NCI-H2196 treated with DMSO at 0.1 percent for 48 hours (cell line): ENCODE data around the gene FAM120C.

ENCODE experiments used
- DNase-seq: peaks from one replicate; lab custom pipeline; 2025; ENCODE audit not compliant: unreplicated experiment; lab: John Stamatoyannopoulos, UW

Gene FAM120C

DNA sequence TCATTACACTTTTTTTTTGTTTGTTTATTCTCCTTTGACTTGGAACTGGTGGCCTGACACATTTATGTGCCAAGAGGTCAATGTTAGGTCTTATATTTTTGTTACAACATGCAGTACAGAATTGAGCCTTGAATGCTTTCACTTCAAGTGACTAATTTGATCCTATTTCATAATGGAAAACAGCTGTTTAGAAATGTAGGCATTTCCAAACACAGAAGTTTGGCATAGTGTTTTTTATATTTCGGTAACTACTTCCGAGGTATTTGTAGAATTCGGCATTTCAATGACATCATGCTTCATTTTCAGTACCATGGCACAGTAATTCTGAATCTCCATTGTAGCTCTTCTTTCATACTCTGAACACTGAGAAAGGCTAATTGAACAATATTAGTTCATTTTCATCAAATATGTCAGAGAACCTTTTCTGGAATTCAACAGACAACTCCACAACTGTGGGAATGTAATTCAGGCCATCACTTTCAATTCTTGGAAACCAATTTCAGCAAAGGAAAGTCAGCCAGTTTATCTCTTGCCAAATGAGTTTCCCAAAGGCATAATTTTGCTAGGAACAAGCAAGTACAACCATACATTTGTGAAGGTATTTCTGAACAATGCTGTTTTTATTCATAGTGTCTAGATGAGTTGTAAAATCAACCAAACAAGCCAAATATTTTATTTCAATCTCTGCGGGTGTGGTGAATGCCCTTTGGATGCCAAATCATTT is 11.4 kb downstream of the FAM120C start:
- no peak for DNase-seq

DNA sequence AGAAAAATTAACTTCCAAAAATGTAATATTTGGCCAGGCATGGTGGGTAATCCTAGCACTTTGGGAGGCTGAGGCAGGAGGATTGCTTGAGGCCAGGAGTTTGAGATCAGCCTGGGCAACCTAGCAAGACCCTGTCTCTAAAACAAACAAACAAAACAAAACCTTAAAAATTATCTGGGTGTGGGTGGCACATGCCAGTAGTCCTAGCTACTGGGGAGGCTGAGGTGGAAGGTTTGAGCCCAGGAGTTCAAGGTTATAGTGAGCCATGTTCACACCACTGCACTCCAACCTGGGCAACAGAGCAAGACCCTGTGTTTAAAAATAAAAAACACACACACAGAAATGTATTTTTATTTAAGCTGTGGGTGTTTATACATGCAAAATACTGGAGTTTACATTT is 12.0 kb downstream of the FAM120C start:
- no peak for DNase-seq

DNA sequence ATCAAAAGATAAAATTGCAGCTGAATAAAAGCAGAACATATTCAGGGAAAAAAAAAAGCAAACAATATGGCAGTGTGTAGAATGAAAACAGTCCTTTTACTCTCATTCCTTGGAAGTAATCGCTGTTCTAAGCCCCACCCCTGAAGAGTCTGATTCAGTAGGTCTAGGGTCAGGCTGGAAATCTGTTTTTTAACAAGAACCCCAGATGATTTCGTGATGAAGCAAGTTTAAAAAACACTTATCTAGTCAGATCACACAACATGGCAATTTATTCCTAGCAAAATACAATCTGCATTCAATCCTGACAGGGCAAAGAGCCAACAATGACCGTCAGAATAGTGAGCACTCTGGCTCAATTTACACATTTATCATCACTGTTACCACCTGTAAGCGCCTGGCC is 16.1 kb downstream of the FAM120C start:
- DNase-seq: no peak

DNA sequence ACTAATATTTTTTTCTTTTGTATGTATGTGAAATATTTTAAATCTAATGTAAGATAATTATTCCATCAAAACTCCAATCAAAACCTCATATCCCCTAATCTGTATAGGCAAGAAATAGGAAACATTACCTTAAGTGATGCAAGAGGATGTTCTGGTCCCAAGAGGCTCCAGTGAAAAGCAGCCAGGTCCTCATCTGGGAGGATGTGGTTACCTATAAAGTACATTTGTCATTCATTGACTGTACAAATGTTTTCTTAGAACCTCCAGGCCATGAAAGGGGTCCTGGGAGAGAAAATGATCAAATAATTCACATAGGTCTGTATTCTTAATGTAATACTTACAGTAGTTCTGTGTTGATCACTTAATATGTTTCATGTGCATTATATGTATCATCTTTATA is 25.5 kb downstream of the FAM120C start:
- DNase-seq: no peak

DNA sequence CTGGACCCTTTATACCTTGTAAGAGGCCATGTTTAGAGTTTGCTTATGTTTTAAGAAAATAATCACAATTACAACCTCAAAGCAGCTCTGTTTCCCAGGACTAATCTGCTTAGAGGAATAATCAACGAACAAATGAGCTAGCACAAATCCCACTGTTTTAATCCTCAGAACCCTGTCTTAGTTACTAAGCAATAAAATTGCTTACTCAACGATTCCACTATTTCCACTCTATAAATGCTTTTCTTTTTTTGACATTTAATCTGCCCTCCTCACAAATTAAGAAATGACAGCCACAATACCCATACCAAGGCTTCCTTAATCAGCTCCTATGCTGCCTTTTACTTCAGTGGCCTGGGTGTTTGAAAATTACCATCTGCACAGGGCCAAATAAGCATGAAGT is 48.8 kb downstream of the FAM120C start:
- no peak for DNase-seq

DNA sequence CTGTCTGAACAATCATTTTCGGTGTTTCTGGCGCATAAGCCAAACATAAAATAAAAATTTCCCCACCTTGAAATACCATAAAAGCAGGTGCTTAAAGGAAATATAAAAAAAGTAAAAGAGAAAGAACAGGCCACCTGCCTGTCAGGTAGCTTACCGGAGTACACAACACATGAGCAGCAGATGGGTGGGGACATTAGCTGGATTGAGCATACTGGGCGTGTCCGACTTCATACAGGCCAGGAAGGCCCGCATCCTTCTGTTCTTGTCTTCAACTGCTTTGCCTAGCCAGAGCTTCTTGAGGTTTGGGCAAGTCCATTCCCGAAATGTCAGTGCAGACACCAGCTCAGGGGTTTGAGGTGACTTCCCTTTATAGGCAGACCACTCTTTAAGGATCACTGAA is 66.7 kb downstream of the FAM120C start:
- no peak for DNase-seq

DNA sequence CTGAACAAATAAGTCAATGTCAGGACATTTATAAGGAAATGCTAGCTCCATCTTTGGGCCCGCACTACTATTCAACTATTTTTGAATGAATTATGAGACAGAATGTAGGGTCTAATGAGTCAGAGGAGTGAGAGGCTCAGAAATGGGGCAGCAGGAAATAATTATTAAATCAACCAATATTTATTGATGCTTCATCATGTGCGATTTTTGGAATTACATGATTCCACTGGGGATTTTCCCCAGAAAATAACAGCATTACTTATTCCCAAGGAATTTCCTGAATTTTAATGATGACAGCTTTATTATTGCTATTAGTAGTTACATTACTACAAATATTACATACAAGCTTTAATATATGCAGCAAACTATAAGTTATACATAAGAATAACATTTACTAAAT is 89.5 kb downstream of the FAM120C start:
- no peak for DNase-seq

DNA sequence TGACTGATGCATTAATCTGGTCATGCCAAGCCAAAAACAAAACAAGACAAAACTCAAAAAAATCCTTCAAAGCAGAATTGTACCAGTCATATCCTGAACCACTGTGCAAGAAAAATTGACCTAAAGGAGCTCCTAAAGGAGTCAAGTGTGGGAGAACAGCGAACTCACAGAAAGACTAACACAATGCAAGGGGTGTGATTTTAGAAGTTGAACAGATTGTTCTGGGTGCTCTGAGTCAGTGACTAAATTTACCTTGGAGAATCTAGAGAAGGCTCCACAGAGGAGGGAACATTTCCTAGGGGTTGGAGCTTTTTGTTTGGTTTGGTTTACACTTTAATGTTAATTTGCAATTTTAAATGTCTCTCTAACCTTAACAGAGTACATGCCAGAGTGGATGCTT is 89.9 kb downstream of the FAM120C start:
- no peak for DNase-seq

DNA sequence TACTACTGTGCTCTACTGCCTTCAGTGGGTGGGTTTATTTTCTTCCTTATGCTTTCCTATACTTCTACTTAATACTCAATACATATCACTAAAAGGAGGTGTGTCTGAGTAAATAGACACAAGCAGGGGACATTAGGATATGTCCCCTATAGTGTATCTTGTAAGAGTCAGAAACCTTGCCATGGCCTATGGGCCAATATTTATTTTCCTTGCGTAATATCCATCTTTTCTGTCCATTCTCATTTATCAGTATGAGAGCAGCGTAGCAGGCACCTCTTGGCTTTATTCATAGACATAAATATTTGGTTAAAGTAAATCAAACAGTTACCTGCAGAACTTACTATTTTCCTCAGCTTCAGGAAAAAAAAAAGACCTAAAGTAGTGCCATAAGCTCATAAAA is 92.2 kb downstream of the FAM120C start:
- DNase-seq: no peak

DNA sequence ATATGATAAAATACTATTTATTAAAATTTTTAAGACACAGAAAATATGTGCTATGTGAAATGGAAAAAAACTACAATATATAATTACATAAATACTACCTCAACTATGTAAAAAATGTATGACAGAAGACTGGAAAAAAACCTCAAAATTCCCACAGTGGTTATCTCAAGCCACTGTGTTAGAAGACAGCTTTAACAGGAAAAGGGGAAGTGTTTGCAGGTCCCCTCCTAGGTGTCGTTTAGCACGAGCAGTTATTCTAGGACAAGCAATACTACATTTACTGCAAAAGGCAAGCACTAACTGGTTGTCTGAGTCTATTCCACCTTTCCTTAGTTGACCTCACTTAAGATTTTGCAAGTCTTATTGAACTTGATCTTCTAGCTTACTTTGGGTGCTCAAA is 93.9 kb downstream of the FAM120C start:
- no peak for DNase-seq

DNA sequence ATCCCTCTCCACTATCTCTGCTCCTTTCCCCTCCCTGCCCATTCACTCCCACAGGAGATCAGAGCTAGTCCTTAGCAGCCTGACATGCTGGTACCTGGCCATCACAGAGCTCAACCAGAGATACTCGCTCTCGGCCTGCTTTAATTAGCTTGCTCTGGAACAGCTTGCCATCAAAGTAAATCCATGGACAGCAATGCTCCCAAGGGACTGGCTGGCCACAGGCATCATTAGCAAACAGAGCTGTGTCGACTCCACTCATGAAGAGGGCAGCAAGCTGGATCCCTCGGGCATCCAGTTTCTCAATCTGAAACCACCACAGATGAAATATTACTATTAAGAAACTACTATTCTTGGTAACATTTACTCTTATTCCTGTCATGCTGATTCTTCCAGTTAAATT is 95.4 kb downstream of the FAM120C start:
- DNase-seq: no peak

DNA sequence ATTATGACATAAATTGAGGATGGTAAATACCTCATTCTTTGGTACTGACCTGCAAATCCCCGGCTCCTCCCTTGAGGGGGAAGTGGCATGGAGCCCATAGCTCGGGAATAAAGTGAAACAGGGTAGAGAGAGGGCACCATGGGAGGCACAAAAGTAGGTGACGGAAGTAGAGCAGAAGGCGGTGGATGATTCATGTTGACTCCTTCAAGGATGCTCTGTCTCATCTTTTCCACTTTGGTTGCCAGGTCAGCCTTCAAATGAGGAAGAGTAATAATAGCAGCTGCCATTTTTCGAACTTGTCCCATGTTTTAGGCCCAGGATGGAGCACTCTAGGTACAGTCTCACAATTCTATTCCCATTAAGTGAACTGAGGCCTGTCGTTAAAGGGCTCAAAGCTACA is 97.4 kb downstream of the FAM120C start:
- DNase-seq: no peak

DNA sequence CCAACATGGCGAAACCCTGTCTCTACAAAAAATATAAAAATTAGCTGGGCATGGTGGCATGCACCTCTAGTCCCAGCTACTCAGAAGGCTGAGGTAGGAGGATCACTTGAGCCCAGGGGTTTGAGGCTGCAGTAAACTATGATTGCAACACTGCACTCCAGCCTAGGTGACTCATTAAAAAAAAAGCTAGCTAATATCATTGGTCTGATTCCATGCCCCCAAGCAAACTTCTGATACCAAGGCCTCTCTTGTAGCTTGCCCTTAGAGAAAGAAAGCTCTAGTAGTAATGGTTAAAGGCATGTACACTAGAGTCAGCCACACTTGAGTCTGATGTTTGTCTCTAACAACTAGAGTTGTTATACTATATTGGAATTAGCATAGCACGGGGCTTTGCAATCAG is 106.2 kb downstream of the FAM120C start:
- DNase-seq: no peak

DNA sequence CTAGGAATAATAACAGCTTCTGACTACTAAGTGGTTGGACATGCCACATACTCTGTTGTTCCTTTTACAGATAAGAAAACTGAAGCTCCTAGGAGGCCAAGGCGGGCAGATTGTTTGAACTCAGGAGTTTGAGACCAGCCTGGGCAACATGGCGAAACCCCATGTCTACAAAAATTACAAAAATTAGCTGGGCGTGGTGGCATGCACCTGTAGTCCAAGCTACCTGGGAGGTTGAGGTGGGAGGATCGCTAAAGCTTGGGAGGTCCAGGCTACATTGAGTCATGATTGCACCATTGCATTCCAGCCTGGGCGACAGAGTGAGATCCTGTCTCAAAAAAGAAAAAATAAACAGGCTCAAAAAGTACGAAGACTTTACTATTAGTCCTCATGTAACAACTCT is 108.2 kb downstream of the FAM120C start:
- DNase-seq: no peak

DNA sequence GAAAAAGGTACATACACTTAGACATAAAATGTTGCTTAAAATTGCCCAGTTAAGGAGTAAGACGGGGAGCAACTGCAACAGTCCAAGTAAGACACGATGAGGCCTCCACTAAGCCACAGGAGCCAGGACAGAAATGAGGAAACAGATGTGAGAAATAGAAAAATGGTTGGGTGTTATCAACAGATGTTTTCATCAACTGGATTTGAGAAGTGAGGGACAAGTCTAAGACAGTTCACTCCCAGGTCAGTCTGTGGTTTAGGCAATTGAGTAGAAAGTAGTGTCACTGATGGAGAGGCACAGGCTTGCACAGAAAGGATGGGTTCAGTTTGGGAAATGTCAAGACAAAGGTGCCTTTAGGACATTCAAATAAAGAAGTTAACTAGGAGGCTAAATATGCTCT is 115.3 kb downstream of the FAM120C start:
- DNase-seq: no peak

DNA sequence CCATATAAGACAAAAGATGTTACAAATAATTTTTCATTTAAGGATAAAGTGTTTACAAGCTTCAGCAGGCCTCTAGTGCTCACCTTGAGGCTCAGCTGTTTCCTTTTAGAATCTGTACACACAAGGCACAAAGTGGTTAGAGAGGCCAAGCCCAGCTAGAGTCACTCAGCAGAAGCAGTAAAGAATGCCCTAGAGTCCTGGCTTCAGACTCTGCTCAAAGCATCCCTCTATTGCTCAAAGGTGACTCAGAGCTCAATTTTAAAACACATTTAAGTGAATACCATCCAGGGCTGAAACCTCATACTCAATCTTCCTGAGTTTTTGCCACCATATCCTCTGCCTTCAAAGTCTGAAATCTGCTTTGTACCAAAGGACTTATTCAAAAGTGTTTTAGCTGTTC is 116.2 kb downstream of the FAM120C start:
- no peak for DNase-seq

DNA sequence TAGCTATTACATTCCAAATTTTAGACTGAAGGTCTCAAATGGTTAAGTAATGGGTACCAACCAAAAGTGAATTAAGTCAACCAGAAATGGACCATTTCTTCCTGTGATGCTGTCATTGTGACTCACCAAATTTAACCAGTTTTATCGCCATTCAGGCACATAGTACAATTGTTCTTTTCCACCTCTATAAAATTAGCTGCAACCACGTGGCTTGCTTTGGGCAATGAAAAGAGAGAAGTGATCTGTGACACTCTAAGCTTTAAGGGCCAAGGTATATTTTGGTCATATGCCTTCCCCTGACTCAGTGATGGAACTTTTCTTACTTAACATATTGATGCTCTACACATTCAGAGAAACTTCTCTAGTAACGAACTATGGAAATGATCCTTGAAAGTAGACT is 118.5 kb downstream of the FAM120C start:
- no peak for DNase-seq

DNA sequence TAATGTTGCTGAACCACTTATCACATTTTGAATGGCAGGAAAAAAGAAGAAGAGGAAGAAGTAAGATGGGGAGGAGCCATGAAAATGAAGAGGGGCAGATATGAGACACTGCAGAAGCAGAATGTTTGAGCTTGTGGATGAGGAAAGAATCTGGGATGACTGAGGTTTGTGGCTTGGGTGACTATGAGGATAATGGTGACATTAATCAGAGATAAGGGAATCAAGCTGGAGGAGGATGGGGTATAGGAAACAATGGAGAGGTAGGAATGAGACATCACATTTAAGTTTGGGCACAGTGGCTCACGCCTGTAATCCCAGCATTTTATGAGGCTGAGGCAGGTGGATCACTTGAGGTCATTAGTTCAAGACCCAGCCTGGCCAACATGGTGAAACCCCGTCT is 119.7 kb downstream of the FAM120C start:
- no peak for DNase-seq

DNA sequence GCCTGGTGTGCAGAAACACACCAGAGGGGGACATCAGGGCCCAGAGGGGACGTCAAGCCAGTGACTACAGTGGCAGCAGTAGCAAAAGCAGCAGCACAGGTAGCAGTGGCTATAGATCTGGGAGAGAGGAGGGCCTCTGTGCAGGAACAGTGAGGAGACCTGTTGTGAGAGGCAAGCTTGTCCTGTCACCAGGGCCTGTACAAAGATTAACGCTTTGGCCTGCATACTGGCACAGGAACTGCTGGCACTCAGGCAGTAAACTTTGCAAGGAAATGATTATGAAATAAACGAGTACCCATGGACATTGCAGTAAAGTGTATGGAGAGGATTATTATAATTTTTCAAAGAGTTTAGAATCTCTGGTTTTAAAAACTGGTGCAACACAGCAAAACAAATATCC is 133.3 kb downstream of the FAM120C start:
- DNase-seq: no peak

DNA sequence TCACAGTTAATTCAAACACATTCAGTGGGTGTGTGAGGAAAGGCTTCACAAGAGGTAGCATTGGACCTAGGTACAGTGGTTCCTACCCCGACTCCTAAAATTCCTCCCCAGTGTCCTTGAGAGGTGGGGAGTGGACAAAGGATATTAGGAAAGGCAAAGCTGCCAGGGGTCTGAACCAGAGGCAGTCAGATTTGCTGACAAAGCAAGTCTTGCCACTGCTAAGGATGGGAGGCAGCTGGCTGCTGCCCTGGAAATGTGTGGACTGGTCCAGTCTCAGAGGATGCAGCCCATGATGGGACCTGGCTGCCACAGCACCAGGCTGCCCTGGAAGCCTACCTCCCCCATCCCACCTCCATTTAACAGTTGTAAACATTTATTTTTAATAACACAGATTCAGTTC is 134.6 kb downstream of the FAM120C start:
- no peak for DNase-seq

DNA sequence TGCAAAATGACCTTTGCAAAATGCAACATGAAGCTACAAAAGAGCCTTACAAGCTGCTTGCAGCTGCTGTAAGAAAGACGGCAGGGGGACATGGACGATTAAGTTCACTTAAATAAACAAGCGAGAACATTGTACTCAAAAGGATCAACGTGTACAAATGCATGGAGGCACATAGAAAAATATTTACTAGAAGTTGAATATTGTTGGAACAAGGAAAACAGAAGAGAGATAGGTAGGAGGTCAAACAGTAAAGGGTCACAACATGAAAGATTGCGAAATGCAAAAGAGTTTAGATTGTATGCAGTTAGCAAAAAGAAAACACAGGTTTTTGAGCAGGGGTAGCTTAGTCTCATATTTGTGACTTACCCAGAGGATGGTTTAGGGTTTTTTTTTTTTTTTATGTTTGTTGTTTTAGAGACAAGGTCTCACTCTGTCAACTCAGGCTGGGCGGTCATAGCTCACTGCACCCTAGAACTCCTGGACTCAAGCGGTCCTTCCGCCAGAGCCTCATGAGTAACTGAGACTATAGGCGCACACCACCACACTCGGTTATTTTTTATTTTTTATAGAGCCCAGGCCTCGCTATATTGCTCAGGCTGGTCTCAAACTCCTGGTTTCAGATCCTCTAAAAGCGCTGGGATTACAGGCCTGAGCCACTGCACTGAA is 137.4 kb downstream of the FAM120C start:
- DNase-seq: peak; percentile 25

DNA sequence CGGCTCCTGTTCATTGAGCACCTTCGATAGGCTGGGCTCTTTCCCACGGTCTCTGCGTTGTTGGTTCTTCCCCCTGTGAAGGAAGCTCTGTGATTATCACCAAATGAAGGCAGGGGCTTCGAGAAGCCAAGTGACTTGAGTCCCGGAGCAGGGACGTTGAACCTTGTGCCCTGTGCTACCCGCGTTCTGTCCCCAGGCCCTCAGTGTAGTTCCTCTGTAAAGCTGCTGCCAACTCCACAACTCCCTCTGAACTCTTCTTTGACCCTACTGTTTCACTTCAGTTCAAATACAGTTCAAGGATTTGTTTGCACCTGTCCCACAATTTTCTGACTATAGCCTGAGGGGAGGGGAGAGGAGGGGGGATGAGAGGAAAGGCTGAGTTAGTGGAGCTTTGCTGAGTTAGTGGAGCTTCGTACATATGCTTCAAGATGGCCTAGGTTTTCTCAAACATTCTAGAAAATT is 138.1 kb downstream of the FAM120C start:
- DNase-seq: no peak
